GM12878 (cell line): Measurements from ENCODE around the gene SYNGR4. TPM values are rescaled to one million over a fixed set of nuclear protein-coding genes. Genes with fewer than 3 reads are reported as not detected.

Source experiments
- ATAC-seq: fragments of 200-7000 bp; cut with Tn5 transposase; 3 replicates; pipeline ENCODE4 v1.9.1; 2020; ENCODE audit warnings: mild to moderate bottlenecking, moderate library complexity
- BruUV-seq: library from RNA; stranded (reverse); fragments of 400-500 nt; replicated peaks from 2 replicates; lab custom pipeline; 2021; lab: Mats Ljungman, UMichigan
- CTCF ChIA-PET: fragments of 300-600 bp; sonication (Branson Sonifier 250); formaldehyde crosslinking; extraction: SDS; loops from one replicate; lab custom pipeline; 2021; ENCODE audit warnings: inconsistent platforms; lab: Yijun Ruan, JAX
- POLR2A ChIA-PET: fragments of 350-600 bp; formaldehyde crosslinking; extraction: SDS; loops from one replicate; lab custom pipeline; 2021; ENCODE audit warnings: inconsistent platforms; lab: Charles Lee
- RAD21 ChIA-PET: fragments of 300-600 bp; sonication (Branson Sonifier 250); formaldehyde crosslinking; loops from one replicate; lab custom pipeline; 2023; ENCODE audit warnings: antibody characterized with exemption; ENCODE audit not compliant: unreplicated experiment; lab: Charles Lee
- SMC1A ChIA-PET: fragments of 300-600 bp; sonication (Branson Sonifier 250); formaldehyde crosslinking; loops from one replicate; lab custom pipeline; 2023; ENCODE audit not compliant: unreplicated experiment, uncharacterized antibody; lab: Charles Lee
- DNase-seq: peaks from one replicate; pipeline ENCODE4 v3.0.0-alpha.2; 2011; ENCODE audit warnings: low read depth, low spot score
- FAIRE-seq: peaks from 3 replicates; lab custom pipeline; 2011; peaks lifted over from hg19 to GRCh38; lab: Jason Lieb, UNC
- H2AFZ ChIP-seq: 2 replicates; pipeline ENCODE4 v1.6.0; 2011; ENCODE audit warnings: low read depth, low read length, control low read depth; ENCODE audit not compliant: control insufficient read depth
- H3K27ac ChIP-seq: 2 replicates; pipeline ENCODE4 v1.5.1; 2011; ENCODE audit warnings: control low read depth; ENCODE audit not compliant: control insufficient read depth, insufficient read depth
- H3K27me3 ChIP-seq, 2 experiments: replicated peaks in 1 of 2; 2 replicates each; pipeline versions ENCODE4 v1.6.0 to v1.6.1; 2011; ENCODE audit warnings: low read length in 1 of 2; ENCODE audit not compliant: control insufficient read depth in 2 of 2, insufficient read depth in 2 of 2
- H3K36me3 ChIP-seq, 2 experiments: 2 replicates each; pipeline ENCODE4 v1.5.1; 2011; ENCODE audit warnings: low read length in 1 of 2; ENCODE audit not compliant: control insufficient read depth in 2 of 2, insufficient read depth in 2 of 2
- H3K4me1 ChIP-seq: 2 replicates; pipeline ENCODE4 v1.6.1; 2011; ENCODE audit warnings: mild to moderate bottlenecking, low read length, moderate library complexity, mixed read lengths; ENCODE audit not compliant: control insufficient read depth, insufficient read depth
- H3K4me2 ChIP-seq: 2 replicates; pipeline ENCODE4 v1.6.0; 2011; ENCODE audit warnings: control low read depth; ENCODE audit not compliant: control insufficient read depth, insufficient read depth
- H3K4me3 ChIP-seq: fragments of 200-600 bp; sonication (generic); 2 replicates; pipeline ENCODE4 v1.5.1; 2016
- H3K79me2 ChIP-seq: 2 replicates; pipeline ENCODE4 v1.6.0; 2011; ENCODE audit warnings: low read length; ENCODE audit not compliant: control insufficient read depth, insufficient read depth
- H3K9ac ChIP-seq: 2 replicates; pipeline ENCODE4 v1.8.0; 2011; ENCODE audit warnings: low read length, control low read depth, mixed read lengths; ENCODE audit not compliant: control insufficient read depth, insufficient read depth
- H3K9me3 ChIP-seq: replicated peaks from 3 replicates; pipeline ENCODE4 v1.5.1; 2011; ENCODE audit warnings: mild to moderate bottlenecking, low read length; ENCODE audit not compliant: control insufficient read depth, insufficient read depth
- H4K20me1 ChIP-seq: 2 replicates; pipeline ENCODE4 v1.6.0; 2011; ENCODE audit not compliant: control insufficient read depth, insufficient read depth
- RAD21 ChIP-seq: IDR thresholded peaks from 2 replicates; pipeline ENCODE4 v1.6.1; 2011; ENCODE audit warnings: mild to moderate bottlenecking, low read depth, low read length, moderate library complexity; ENCODE audit not compliant: insufficient read depth
- RCOR1 ChIP-seq: conservative IDR thresholded peaks from 2 replicates; pipeline ENCODE4 v1.6.1; 2012; ENCODE audit warnings: low read depth, low read length, improper control_type of control experiment
- SMARCA5 ChIP-seq: fragments of 450-650 bp; IDR thresholded peaks from 2 replicates; pipeline ENCODE4 v1.6.1; 2017; ENCODE audit warnings: mild to moderate bottlenecking
- SMC3 ChIP-seq: IDR thresholded peaks from 2 replicates; pipeline ENCODE4 v1.6.1; 2011; ENCODE audit warnings: low read length, improper control_type of control experiment, borderline replicate concordance
- SRF ChIP-seq, 2 experiments: IDR thresholded peaks; 2 replicates each; pipeline ENCODE4 v1.6.1; 2011; ENCODE audit warnings: low read depth in 2 of 2, low read length in 2 of 2, mild to moderate bottlenecking in 1 of 2, moderate library complexity in 1 of 2
- TARDBP ChIP-seq: IDR thresholded peaks from 2 replicates; pipeline ENCODE4 v1.6.1; 2016; ENCODE audit warnings: borderline replicate concordance
- YY1 ChIP-seq: IDR thresholded peaks from 2 replicates; pipeline ENCODE4 v1.6.1; 2011; ENCODE audit warnings: low read depth, mild to moderate bottlenecking, low read length
- WGBS: methylation state at CpG from one replicate; pipeline ENCODE4 v1.1.6; 2016; ENCODE audit warnings: low lambda C conversion rate; ENCODE audit not compliant: insufficient replicate concordance, insufficient coverage; ENCODE audit errors: missing lambda C conversion rate; 5-methylcytosine and 5-hydroxymethylcytosine counted together
- in situ Hi-C: fragments of 300-500 bp; cut with MboI; formaldehyde crosslinking; loops from 9 replicates; pipeline ENCODE4 v1.14.3; 2018; ENCODE audit warnings: mixed read lengths
- intact Hi-C: fragments of 100-400 bp; cut with micrococcal nuclease; formaldehyde crosslinking; loops from one replicate; pipeline ENCODE4 v1.14.2; 2022; ENCODE audit not compliant: unreplicated experiment
- polyA plus RNA-seq, 11 experiments: library from polyadenylated mRNA; depleted of rRNA in 4 of 11; unstranded in 6 of 11; stranded (reverse) in 5 of 11; fragments of >200 nt; fragmentation: Nextera tagmentation in 4 of 11; fragmentation: Illumina TruSeq in 1 of 11; extraction: Ambion mirVana in 4 of 11; extraction: Trizol in 1 of 11; gene quantifications; 1 replicate in 1 of 11; 2 replicates in 10 of 11; pipeline versions ENCODE4 v1.2.1 to v1.2.3, GENCODE V29; 2011 to 2016; ENCODE audit warnings: inconsistent platforms in 2 of 11, missing spikeins in 2 of 11, low read depth in 1 of 11
- total RNA-seq, 4 experiments: library from RNA; depleted of rRNA in 3 of 4; stranded (reverse); fragments of >200 nt in 3 of 4; fragmentation: Illumina TruSeq in 1 of 4; extraction: Trizol in 1 of 4; gene quantifications; 2 replicates each; pipeline versions ENCODE4 v1.2.1 to v1.2.3, GENCODE V29; 2013 to 2021
- TF ChIP-seq, protein P1 (sequence below): fragments of 450-650 bp; formaldehyde crosslinking; IDR thresholded peaks from 2 replicates; pipeline ENCODE4 v1.4.0; 2020; ENCODE audit warnings: mild to moderate bottlenecking, moderate library complexity
- TF ChIP-seq, protein P2 (sequence below), 3 experiments: IDR thresholded peaks in 2 of 3; conservative IDR thresholded peaks in 1 of 3; 2 replicates each; pipeline ENCODE4 v1.5.1; 2011; ENCODE audit warnings: low read depth in 3 of 3, low read length in 3 of 3, mild to moderate bottlenecking in 3 of 3, control low read depth in 2 of 3, moderate library complexity in 2 of 3, inconsistent platforms in 1 of 3, mixed read lengths in 1 of 3; ENCODE audit not compliant: control insufficient read depth in 2 of 3, insufficient read depth in 1 of 3; ENCODE audit errors: extremely low read depth in 1 of 3

The SYNGR4 gene
- total and polyA plus RNA-seq, 10 of the 15 experiments (the other 5 are each of a cell fraction or from before 2014, with no cell fraction given) = 0.08 to 0.72 (median 0.17) TPM; not detected in 6

DNA sequence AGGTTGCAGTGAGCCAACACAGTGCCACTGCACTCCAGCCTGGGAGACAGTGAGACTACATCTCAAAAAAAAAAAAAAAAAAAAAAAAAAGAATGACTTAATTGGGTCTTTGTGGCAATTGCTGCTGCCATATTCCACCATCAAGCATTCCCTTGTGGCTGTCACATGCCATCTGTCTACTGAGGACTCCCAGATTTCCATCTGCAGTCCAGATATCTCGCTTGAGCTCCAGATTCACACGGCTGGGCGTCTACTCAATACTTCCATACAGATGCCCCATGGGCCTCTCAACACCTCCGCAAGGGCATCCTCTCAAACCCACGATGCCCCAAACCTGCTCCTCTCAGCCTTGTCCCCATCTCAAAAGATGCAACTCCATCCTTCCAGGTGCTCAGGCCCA, 13.3 kb upstream of the SYNGR4 start:
- no peaks in the 10 kb centered on the region for H3K4me1 ChIP-seq
- BruUV-seq = no TSS peak
- H3K4me3 ChIP-seq = no peak overlapping the region
- no peaks in the 10 kb centered on the region; a peak in 1 of 4 replicates for H3K36me3 ChIP-seq
- ChIA-PET RAD21 (interaction anchor here (0.7 to 1.3 kb wide), 6 partner anchors 12 to 258 kb away, joined by 3 to 10 read pairs (median 4); partner anchors contain the start of genes SYNGR4 and TMEM143), SMC1A (interaction anchor here (1.0 to 1.3 kb wide), 3 partner anchors 10 to 234 kb away, joined by 3 to 8 read pairs (median 4); no protein-coding TSS in a partner anchor), CTCF (interaction anchor here (0.6 to 3.3 kb wide), 9 partner anchors 9 to 258 kb away, joined by 3 to 21 read pairs (median 4); partner anchors contain the start of genes KDELR1, SYNGR4 and TMEM143), POLR2A (interaction anchor here (1.6 kb wide), 1 partner anchor 13 kb away, joined by 6 read pairs; the partner anchor contains the start of genes SYNGR4 and TMEM143)
- in situ Hi-C loops (no loop called here), intact Hi-C loops (loop anchor here (1.0 to 2.0 kb wide), 2 partner anchors 94 to 234 kb away; partner anchors contain the start of gene GRWD1)
- H3K27ac ChIP-seq = no peak overlapping the region
- H3K79me2 ChIP-seq = no peaks in the 10 kb centered on the region
- WGBS = 70% methylated on average over 5 of the region's 5 CpGs
- no peak for DNase-seq
- no peak for FAIRE-seq
- no peaks in the 10 kb centered on the region for H4K20me1 ChIP-seq
- no peaks in the 10 kb centered on the region for H3K27me3 ChIP-seq
- H3K9me3 ChIP-seq = no peaks in the 10 kb centered on the region
- H2AFZ ChIP-seq = no peak overlapping the region
- no peak for TF ChIP-seq TARDBP
- no peak overlapping the region for H3K4me2 ChIP-seq
- H3K9ac ChIP-seq = no peak overlapping the region
- ATAC-seq = no peak; the same call in 2 of the 3 replicates

GRCh38 chr19:48351341-48351752, 12.8 kb upstream of the SYNGR4 start:
- no peaks in the 10 kb centered on the region for H3K79me2 ChIP-seq
- POLR2A ChIA-PET = interaction anchor here (0.8 to 1.6 kb wide), 2 partner anchors 10 to 12 kb away, joined by 3 to 6 read pairs; partner anchors contain the start of genes SYNGR4 and TMEM143
- intact Hi-C loops (loop anchor here (1.0 to 2.0 kb wide), 2 partner anchors 94 to 233 kb away; partner anchors contain the start of gene GRWD1), in situ Hi-C loops (no loop called here)
- WGBS = 20% methylated on average over 6 of the region's 8 CpGs
- RAD21 ChIA-PET = interaction anchor here (0.7 to 1.3 kb wide), 6 partner anchors 11 to 258 kb away, joined by 3 to 10 read pairs (median 4); partner anchors contain the start of genes SYNGR4 and TMEM143
- H3K9me3 ChIP-seq = no peaks in the 10 kb centered on the region
- peak; percentile 100 for ATAC-seq
- no peak overlapping the region for H3K4me2 ChIP-seq
- FAIRE-seq = no peak
- H3K9ac ChIP-seq = no peak overlapping the region
- CTCF ChIA-PET = interaction anchor here (0.6 to 3.3 kb wide), 7 partner anchors 9 to 257 kb away, joined by 3 to 21 read pairs (median 5); partner anchors contain the start of genes KDELR1, SYNGR4 and TMEM143
- no peaks in the 10 kb centered on the region; a peak in 1 of 4 replicates for H3K36me3 ChIP-seq
- SMC1A ChIA-PET = interaction anchor here (1.0 to 1.3 kb wide), 3 partner anchors 9 to 233 kb away, joined by 3 to 8 read pairs (median 4); no protein-coding TSS in a partner anchor
- TF ChIP-seq, protein P1, sequence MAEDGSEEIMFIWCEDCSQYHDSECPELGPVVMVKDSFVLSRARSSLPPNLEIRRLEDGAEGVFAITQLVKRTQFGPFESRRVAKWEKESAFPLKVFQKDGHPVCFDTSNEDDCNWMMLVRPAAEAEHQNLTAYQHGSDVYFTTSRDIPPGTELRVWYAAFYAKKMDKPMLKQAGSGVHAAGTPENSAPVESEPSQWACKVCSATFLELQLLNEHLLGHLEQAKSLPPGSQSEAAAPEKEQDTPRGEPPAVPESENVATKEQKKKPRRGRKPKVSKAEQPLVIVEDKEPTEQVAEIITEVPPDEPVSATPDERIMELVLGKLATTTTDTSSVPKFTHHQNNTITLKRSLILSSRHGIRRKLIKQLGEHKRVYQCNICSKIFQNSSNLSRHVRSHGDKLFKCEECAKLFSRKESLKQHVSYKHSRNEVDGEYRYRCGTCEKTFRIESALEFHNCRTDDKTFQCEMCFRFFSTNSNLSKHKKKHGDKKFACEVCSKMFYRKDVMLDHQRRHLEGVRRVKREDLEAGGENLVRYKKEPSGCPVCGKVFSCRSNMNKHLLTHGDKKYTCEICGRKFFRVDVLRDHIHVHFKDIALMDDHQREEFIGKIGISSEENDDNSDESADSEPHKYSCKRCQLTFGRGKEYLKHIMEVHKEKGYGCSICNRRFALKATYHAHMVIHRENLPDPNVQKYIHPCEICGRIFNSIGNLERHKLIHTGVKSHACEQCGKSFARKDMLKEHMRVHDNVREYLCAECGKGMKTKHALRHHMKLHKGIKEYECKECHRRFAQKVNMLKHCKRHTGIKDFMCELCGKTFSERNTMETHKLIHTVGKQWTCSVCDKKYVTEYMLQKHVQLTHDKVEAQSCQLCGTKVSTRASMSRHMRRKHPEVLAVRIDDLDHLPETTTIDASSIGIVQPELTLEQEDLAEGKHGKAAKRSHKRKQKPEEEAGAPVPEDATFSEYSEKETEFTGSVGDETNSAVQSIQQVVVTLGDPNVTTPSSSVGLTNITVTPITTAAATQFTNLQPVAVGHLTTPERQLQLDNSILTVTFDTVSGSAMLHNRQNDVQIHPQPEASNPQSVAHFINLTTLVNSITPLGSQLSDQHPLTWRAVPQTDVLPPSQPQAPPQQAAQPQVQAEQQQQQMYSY (CRISPR knock-in tag) = no peak
- TF ChIP-seq, protein P2, sequence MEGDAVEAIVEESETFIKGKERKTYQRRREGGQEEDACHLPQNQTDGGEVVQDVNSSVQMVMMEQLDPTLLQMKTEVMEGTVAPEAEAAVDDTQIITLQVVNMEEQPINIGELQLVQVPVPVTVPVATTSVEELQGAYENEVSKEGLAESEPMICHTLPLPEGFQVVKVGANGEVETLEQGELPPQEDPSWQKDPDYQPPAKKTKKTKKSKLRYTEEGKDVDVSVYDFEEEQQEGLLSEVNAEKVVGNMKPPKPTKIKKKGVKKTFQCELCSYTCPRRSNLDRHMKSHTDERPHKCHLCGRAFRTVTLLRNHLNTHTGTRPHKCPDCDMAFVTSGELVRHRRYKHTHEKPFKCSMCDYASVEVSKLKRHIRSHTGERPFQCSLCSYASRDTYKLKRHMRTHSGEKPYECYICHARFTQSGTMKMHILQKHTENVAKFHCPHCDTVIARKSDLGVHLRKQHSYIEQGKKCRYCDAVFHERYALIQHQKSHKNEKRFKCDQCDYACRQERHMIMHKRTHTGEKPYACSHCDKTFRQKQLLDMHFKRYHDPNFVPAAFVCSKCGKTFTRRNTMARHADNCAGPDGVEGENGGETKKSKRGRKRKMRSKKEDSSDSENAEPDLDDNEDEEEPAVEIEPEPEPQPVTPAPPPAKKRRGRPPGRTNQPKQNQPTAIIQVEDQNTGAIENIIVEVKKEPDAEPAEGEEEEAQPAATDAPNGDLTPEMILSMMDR (IDR thresholded peaks at IDR 0.05 in 2 of 3, conservative IDR thresholded peaks at IDR 0.05 in 1 of 3; ENCODE audit: control insufficient read depth in 2 of 3, extremely low read depth in 1 of 3, insufficient read depth in 1 of 3, low read depth in 3 of 3, low read length in 3 of 3) = peak; percentile 71 to 93 (median 90)
- TF ChIP-seq RAD21 = peak; percentile 61
- no peak for TF ChIP-seq SRF (IDR thresholded peaks at IDR 0.05; ENCODE audit: low read depth in 2 of 2, low read length in 2 of 2)
- peak; percentile 67 for TF ChIP-seq SMC3
- 0 out of 2 replicates have a peak, but pooled peaks have one; percentile 60 for TF ChIP-seq SMARCA5
- 0 out of 2 replicates have a peak, but pooled peaks have one; percentile 37 for TF ChIP-seq YY1
- TF ChIP-seq RCOR1 = no peak
- no peaks in the 10 kb centered on the region for H3K4me1 ChIP-seq
- no peaks in the 10 kb centered on the region for H4K20me1 ChIP-seq
- H2AFZ ChIP-seq = no peak overlapping the region
- DNase-seq = no peak
- H3K4me3 ChIP-seq = no peak overlapping the region
- BruUV-seq = no TSS peak
- H3K27ac ChIP-seq = no peak overlapping the region
- H3K27me3 ChIP-seq = no peaks in the 10 kb centered on the region
